Measurements from ENCODE around the gene SETX. TPM values are rescaled to one million over a fixed set of nuclear protein-coding genes. Genes with fewer than 3 reads are reported as not detected.

The SETX gene
- total and polyA plus RNA-seq, 10 of the 15 experiments (the other 5 are each of a cell fraction or from before 2014, with no cell fraction given), result 15.8 to 75.7 (median 37.0) TPM

- Histone ChIP-seq H3K36me3 (ENCODE audit: control insufficient read depth in 2 of 2, insufficient read depth in 2 of 2, low read length in 1 of 2) (peaks cover 10 to 15% of the 10 kb centered on the region in 2 experiments; a peak in 3 of 4 replicates), H3K9ac (ENCODE audit: control insufficient read depth, insufficient read depth, low read length) (no peak overlapping the region), H3K4me3 (peak overlapping the region; percentile 27; the same call in 1 of the 2 replicates), H3K27ac (ENCODE audit: control insufficient read depth, insufficient read depth) (peak overlapping the region; percentile 94), H3K4me2 (ENCODE audit: control insufficient read depth, insufficient read depth) (peak overlapping the region; percentile 84), H3K27me3 (replicated peaks in 1 of 2; ENCODE audit: control insufficient read depth in 2 of 2, insufficient read depth in 2 of 2, low read length in 1 of 2) (no peaks in the 10 kb centered on the region), H3K79me2 (ENCODE audit: control insufficient read depth, insufficient read depth, low read length) (peaks cover 2% of the 10 kb centered on the region), H4K20me1 (ENCODE audit: control insufficient read depth, insufficient read depth) (no peaks in the 10 kb centered on the region), H2AFZ (ENCODE audit: control insufficient read depth, low read depth, low read length) (no peak overlapping the region), H3K4me1 (ENCODE audit: control insufficient read depth, insufficient read depth, low read length) (peaks cover 41% of the 10 kb centered on the region), H3K9me3 (replicated peaks; ENCODE audit: control insufficient read depth, insufficient read depth, low read length) (no peaks in the 10 kb centered on the region)
- intact Hi-C loops (cut with micrococcal nuclease; ENCODE audit: unreplicated experiment) (no loop called here), in situ Hi-C loops (cut with MboI) (no loop called here)
- ATAC-seq (peak; percentile 56), DNase-seq (ENCODE audit: low read depth, low spot score) (peak; percentile 61), FAIRE-seq (peak; percentile 71)
- RAD21 ChIA-PET (ENCODE audit: unreplicated experiment), result interaction anchor here (0.6 to 4.0 kb wide), 8 partner anchors 10 to 143 kb away, joined by 3 to 50 read pairs (median 4); partner anchors contain the start of gene SETX
- CTCF ChIA-PET, result interaction anchor here (0.6 to 4.4 kb wide), 7 partner anchors 12 to 516 kb away, joined by 3 to 59 read pairs (median 3); partner anchors contain the start of gene SETX
- no TSS peak for BruUV-seq (replicated peaks)
- 2% methylated on average over 8 of the region's 8 CpGs for WGBS (ENCODE audit: insufficient coverage, insufficient replicate concordance, low lambda C conversion rate, missing lambda C conversion rate)
- SMC1A ChIA-PET (ENCODE audit: uncharacterized antibody, unreplicated experiment), result interaction anchor here (0.7 to 7.6 kb wide), 10 partner anchors 12 to 121 kb away, joined by 3 to 131 read pairs (median 4); partner anchors contain the start of genes SETX and TTF1
- POLR2A ChIA-PET, result interaction anchor here (1.6 to 6.3 kb wide), 2 partner anchors 11 to 32 kb away, joined by 4 to 96 read pairs; partner anchors contain the start of gene SETX
- TF ChIP-seq MEF2B (IDR thresholded peaks at IDR 0.05; ENCODE audit: partially characterized antibody, poor library complexity, severe bottlenecking) (peak; percentile 9), MTA3 (IDR thresholded peaks at IDR 0.05; ENCODE audit: borderline replicate concordance, low read length) (0 out of 2 replicates have a peak, but pooled peaks have one; percentile 55), PAX5 (IDR thresholded peaks at IDR 0.05; ENCODE audit: borderline replicate concordance, low read depth, low read length) (peak; percentile 42; the same call in 1 of the 2 replicates), PBX3 (IDR thresholded peaks at IDR 0.05; ENCODE audit: insufficient replicate concordance, low read depth, low read length) (no peak), ZNF687 (IDR thresholded peaks at IDR 0.05) (no peak), NFXL1 (IDR thresholded peaks at IDR 0.05; ENCODE audit: borderline replicate concordance) (no peak), ATF2 (IDR thresholded peaks at IDR 0.05; ENCODE audit: low read length) (peak; percentile 52; the same call in 1 of the 2 replicates), BCLAF1 (IDR thresholded peaks at IDR 0.05) (no peak), RUNX3 (IDR thresholded peaks at IDR 0.05; ENCODE audit: low read length) (peak; percentile 83), ELK1 (IDR thresholded peaks at IDR 0.05; ENCODE audit: low read depth, low read length) (no peak), ZNF622 (IDR thresholded peaks at IDR 0.05) (no peak), EED (IDR thresholded peaks at IDR 0.05; ENCODE audit: low read depth) (no peak)
Observed at GRCh38 chr9:132384376-132384775, 29.6 kb upstream of the SETX start.

Data from GM12878 (cell line).